T1000 (cell line): ENCODE measurements around the gene WBP2.

Source experiments
- DNase-seq: peaks from one replicate; lab custom pipeline; 2025; ENCODE audit warnings: mixed read lengths; lab: John Stamatoyannopoulos, UW

Gene WBP2

GRCh38 chr17:75855310-75856061 is at the start of gene WBP2:
WBP2 (minus strand) TSS chr17:75855335; CDS start chr17:75855297, 38 bp downstream.
- DNase-seq = peak; percentile 96

- DNase-seq = no peak
Measured at GRCh38 chr17:75902406-75902805, 47.3 kb upstream of the WBP2 start.

GRCh38 chr17:75901727-75902126 is 46.6 kb upstream of the WBP2 start:
- no peak for DNase-seq

GRCh38 chr17:75900691-75901533 is 45.8 kb upstream of the WBP2 start:
- no peak for DNase-seq

GRCh38 chr17:75899767-75900468 is 44.8 kb upstream of the WBP2 start:
- no peak for DNase-seq

GRCh38 chr17:75899353-75899752 is 44.2 kb upstream of the WBP2 start:
- DNase-seq = no peak

- no peak for DNase-seq
Measured at GRCh38 chr17:75898791-75899190, 43.7 kb upstream of the WBP2 start.

GRCh38 chr17:75898065-75898464 is 42.9 kb upstream of the WBP2 start:
- DNase-seq = no peak

- DNase-seq = no peak
Measured at GRCh38 chr17:75897160-75898019, 42.3 kb upstream of the WBP2 start.

GRCh38 chr17:75896415-75897159 is 41.5 kb upstream of the WBP2 start, which contains the start of gene TRIM65:
TRIM65 (minus strand) TSS chr17:75896951; CDS start chr17:75896937, 14 bp downstream.
- peak; percentile 77 for DNase-seq

GRCh38 chr17:75895370-75896155 is 40.4 kb upstream of the WBP2 start:
- DNase-seq = no peak

GRCh38 chr17:75894049-75894733 is 39.1 kb upstream of the WBP2 start:
- DNase-seq = no peak

GRCh38 chr17:75893305-75894048 is 38.3 kb upstream of the WBP2 start:
- DNase-seq = no peak

GRCh38 chr17:75892556-75893224 is 37.6 kb upstream of the WBP2 start:
- no peak for DNase-seq

- DNase-seq = no peak
Measured at GRCh38 chr17:75891605-75892555, 36.7 kb upstream of the WBP2 start.

GRCh38 chr17:75891022-75891604 is 36.0 kb upstream of the WBP2 start:
- no peak for DNase-seq
